Neutrophil (primary cell): ENCODE results near the gene PRKCE.

Experiments used
- H3K27ac ChIP-seq: fragments of 200-600 bp; sonication (generic); 2 replicates; pipeline ENCODE4 v1.5.1; 2016; ENCODE audit warnings: mild to moderate bottlenecking, moderate library complexity
- H3K27me3 ChIP-seq: fragments of 200-600 bp; sonication (generic); 2 replicates; pipeline ENCODE4 v1.6.0; 2016; ENCODE audit warnings: mild to moderate bottlenecking
- H3K36me3 ChIP-seq: fragments of 200-600 bp; sonication (generic); 2 replicates; pipeline ENCODE4 v1.5.1; 2017
- H3K4me1 ChIP-seq, 2 experiments: fragments of 200-600 bp in 1 of 2; sonication (generic) in 1 of 2; 1 replicate in 1 of 2; 2 replicates in 1 of 2; pipeline versions ENCODE4 v1.5.1 to v1.6.1; 2013 to 2016; ENCODE audit warnings: low read depth in 1 of 2, low read length in 1 of 2, mild to moderate bottlenecking in 1 of 2, moderate library complexity in 1 of 2; ENCODE audit not compliant: control insufficient read depth in 1 of 2, insufficient read depth in 1 of 2
- H3K4me3 ChIP-seq, 2 experiments: fragments of 200-600 bp in 1 of 2; sonication (generic) in 1 of 2; 1 replicate in 1 of 2; 2 replicates in 1 of 2; pipeline ENCODE4 v1.5.1; 2013 to 2016; ENCODE audit warnings: low read depth in 1 of 2, low read length in 1 of 2, mild to moderate bottlenecking in 1 of 2, moderate library complexity in 1 of 2
- H3K9me3 ChIP-seq: fragments of 200-600 bp; sonication (generic); 2 replicates; pipeline ENCODE4 v1.5.1; 2016
- TF ChIP-seq, protein P1 (sequence below): fragments of 200-600 bp; sonication (generic); IDR thresholded peaks from 2 replicates; pipeline ENCODE4 v1.5.1; 2016; ENCODE audit warnings: antibody characterized with exemption

PRKCE gene

DNA sequence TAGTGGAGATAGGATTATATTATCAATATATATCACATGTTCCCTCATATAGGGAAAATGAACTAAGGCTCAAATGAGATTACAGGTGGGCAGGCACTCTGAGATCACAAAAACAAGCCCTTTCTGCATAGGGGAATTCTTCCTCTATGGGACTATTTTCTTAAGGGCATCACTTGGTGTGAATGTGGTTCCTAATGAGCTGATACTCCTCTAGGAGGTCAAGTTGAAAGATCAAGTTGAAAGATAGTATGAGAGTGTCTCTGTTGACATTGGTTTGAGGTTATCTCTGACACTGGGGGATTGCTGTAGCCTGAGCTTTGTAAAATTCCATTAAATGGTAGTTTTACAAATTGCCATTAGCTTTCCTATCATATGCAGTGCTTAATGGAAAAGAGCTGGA is 270.4 kb downstream of the PRKCE start:
- TF ChIP-seq, protein P1, sequence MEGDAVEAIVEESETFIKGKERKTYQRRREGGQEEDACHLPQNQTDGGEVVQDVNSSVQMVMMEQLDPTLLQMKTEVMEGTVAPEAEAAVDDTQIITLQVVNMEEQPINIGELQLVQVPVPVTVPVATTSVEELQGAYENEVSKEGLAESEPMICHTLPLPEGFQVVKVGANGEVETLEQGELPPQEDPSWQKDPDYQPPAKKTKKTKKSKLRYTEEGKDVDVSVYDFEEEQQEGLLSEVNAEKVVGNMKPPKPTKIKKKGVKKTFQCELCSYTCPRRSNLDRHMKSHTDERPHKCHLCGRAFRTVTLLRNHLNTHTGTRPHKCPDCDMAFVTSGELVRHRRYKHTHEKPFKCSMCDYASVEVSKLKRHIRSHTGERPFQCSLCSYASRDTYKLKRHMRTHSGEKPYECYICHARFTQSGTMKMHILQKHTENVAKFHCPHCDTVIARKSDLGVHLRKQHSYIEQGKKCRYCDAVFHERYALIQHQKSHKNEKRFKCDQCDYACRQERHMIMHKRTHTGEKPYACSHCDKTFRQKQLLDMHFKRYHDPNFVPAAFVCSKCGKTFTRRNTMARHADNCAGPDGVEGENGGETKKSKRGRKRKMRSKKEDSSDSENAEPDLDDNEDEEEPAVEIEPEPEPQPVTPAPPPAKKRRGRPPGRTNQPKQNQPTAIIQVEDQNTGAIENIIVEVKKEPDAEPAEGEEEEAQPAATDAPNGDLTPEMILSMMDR = no peak
- Histone ChIP-seq H3K27ac (no peak overlapping the region), H3K9me3 (no peaks in the 10 kb centered on the region), H3K4me1 (no peaks in the 10 kb centered on the region), H3K27me3 (no peaks in the 10 kb centered on the region), H3K4me3 (no peak overlapping the region), H3K36me3 (no peaks in the 10 kb centered on the region)

GRCh38 chr2:45922577-45922988 is 271.1 kb downstream of the PRKCE start:
- Histone ChIP-seq H3K4me3 (no peak overlapping the region), H3K9me3 (no peaks in the 10 kb centered on the region), H3K27me3 (no peaks in the 10 kb centered on the region), H3K4me1 (no peaks in the 10 kb centered on the region), H3K27ac (no peak overlapping the region), H3K36me3 (no peaks in the 10 kb centered on the region)
- TF ChIP-seq, protein P1 = no peak

- TF ChIP-seq, protein P1 = no peak
- Histone ChIP-seq H3K9me3 (no peaks in the 10 kb centered on the region), H3K27me3 (no peaks in the 10 kb centered on the region), H3K27ac (no peak overlapping the region), H3K4me1 (no peaks in the 10 kb centered on the region), H3K4me3 (no peak overlapping the region), H3K36me3 (no peaks in the 10 kb centered on the region)
These were observed 272.2 kb downstream of the PRKCE start for GRCh38 chr2:45923701-45924100.

DNA sequence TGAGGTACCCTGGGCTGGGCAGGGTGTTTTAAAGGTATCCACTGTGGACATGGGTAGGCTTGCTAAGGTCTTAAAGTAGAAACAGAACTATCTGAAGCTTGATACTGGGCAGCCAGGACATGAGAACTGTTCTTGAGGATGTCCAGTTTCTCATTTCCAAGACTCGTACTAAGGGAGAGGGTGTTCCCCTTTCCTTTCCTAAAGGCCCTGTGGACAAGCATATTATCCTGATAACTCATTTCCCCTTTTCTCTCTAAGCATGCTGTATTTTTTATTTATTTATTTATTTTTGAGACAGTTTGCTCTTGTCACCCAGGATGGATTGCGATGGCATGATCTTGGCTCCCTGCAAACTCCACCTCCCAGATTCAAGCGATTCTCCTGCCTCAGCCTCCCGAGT is 273.6 kb downstream of the PRKCE start:
- H3K36me3 ChIP-seq = no peaks in the 10 kb centered on the region
- no peak overlapping the region for H3K4me3 ChIP-seq
- no peaks in the 10 kb centered on the region for H3K9me3 ChIP-seq
- H3K27ac ChIP-seq = no peak overlapping the region
- H3K27me3 ChIP-seq = no peaks in the 10 kb centered on the region
- TF ChIP-seq, protein P1 = no peak
- no peaks in the 10 kb centered on the region for H3K4me1 ChIP-seq

- H3K4me1 ChIP-seq = no peaks in the 10 kb centered on the region
- H3K4me3 ChIP-seq = no peak overlapping the region
- TF ChIP-seq, protein P1 = no peak
- H3K27me3 ChIP-seq = no peaks in the 10 kb centered on the region
- no peak overlapping the region for H3K27ac ChIP-seq
- H3K36me3 ChIP-seq = no peaks in the 10 kb centered on the region
- H3K9me3 ChIP-seq = no peaks in the 10 kb centered on the region
These were observed 274.3 kb downstream of the PRKCE start for GRCh38 chr2:45925636-45926366.
